Measurements from ENCODE around the gene CD1E.

DNA sequence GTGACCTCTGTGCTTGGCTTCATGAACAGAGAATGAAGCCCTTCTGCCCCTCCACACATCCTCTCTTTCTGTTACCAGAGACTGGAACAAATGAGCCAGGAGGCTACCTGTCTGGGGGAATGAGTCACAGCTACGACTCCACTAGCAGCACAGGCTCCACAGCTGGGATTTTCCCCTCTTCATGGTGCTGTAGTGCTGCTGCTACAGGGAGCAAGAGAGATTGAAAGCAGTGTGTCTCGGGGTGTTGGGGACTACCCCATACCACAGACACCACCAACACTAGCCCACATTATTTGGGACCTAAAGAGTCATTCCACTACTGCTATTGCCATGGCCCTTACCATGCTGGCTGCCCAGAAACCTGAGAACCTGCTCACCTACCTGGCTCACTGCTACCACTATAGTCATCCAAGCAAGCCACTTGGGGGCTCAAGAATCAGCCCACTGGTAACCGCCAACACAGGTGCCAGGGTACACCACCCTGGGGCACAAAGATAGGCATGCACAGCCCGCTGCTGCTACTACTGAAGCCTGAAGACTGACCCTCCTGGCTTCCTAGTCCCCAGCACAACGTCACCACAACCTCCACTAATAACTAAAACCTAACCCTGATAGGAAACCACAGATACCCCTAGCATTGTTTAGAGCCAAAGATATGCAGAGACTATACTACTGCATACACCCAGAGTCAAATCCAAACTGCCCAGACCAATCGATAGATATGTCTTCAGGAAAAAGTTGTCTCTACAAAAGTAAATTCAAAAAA lies 17.7 kb downstream of the CD1E start:
- TF ChIP-seq CTCF (IDR thresholded peaks at IDR 0.05 in 4 of 5, conservative IDR thresholded peaks at IDR 0.05 in 1 of 5) (no peak), POLR2A (IDR thresholded peaks at IDR 0.05) (no peak)

Data from gastrocnemius medialis (tissue), 4 donors.